Neural progenitor cell (in vitro differentiated cells): Measurements from ENCODE around the gene PTH2. TPM values are rescaled to one million over a fixed set of nuclear protein-coding genes. Genes with fewer than 3 reads are reported as not detected.

Source experiments
- DNase-seq: peaks from one replicate; pipeline ENCODE4 v3.0.0-alpha.2; 2016; ENCODE audit warnings: low spot score
- H2AFZ ChIP-seq: fragments of 200-600 bp; sonication (generic); replicated peaks from 2 replicates; pipeline ENCODE4 v1.6.1; 2016; ENCODE audit warnings: antibody characterized with exemption
- H3F3A ChIP-seq: fragments of 200-600 bp; sonication (generic); 2 replicates; pipeline ENCODE4 v1.6.1; 2016; ENCODE audit warnings: antibody characterized with exemption, low read depth
- H3K27ac ChIP-seq: fragments of 200-600 bp; sonication (generic); 2 replicates; pipeline ENCODE4 v1.5.1; 2016; ENCODE audit warnings: mild to moderate bottlenecking
- H3K27me3 ChIP-seq: fragments of 200-600 bp; sonication (generic); 2 replicates; pipeline ENCODE4 v1.6.1; 2016; ENCODE audit warnings: mild to moderate bottlenecking, moderate library complexity
- H3K36me3 ChIP-seq: fragments of 200-600 bp; sonication (generic); 2 replicates; pipeline ENCODE4 v1.5.1; 2016
- H3K4me1 ChIP-seq: fragments of 200-600 bp; sonication (generic); 2 replicates; pipeline ENCODE4 v1.6.1; 2016; ENCODE audit warnings: mixed run types
- H3K4me2 ChIP-seq: fragments of 200-600 bp; sonication (generic); 2 replicates; pipeline ENCODE4 v1.6.1; 2016
- H3K4me3 ChIP-seq: fragments of 200-600 bp; sonication (generic); 2 replicates; pipeline ENCODE4 v1.5.1; 2016
- H3K79me2 ChIP-seq: fragments of 200-600 bp; sonication (generic); 2 replicates; pipeline ENCODE4 v1.6.1; 2016; ENCODE audit warnings: low read depth
- H3K9ac ChIP-seq: fragments of 200-600 bp; sonication (generic); 2 replicates; pipeline ENCODE4 v1.6.1; 2016
- H3K9me3 ChIP-seq: fragments of 200-600 bp; sonication (generic); 2 replicates; pipeline ENCODE4 v1.5.1; 2016; ENCODE audit warnings: low read depth
- H4K20me1 ChIP-seq: fragments of 200-600 bp; sonication (generic); 2 replicates; pipeline ENCODE4 v1.6.1; 2016; ENCODE audit warnings: low read depth
- H3K27ac Mint-ChIP-seq: 3 replicates; pipeline ENCODE4 v1.8.0; 2021; ENCODE audit warnings: mixed read lengths
- H3K27me3 Mint-ChIP-seq: 2 replicates; pipeline ENCODE4 v1.8.0; 2022; ENCODE audit warnings: low read depth, mild to moderate bottlenecking, inconsistent platforms, moderate library complexity, mixed read lengths; ENCODE audit not compliant: insufficient read depth
- H3K36me3 Mint-ChIP-seq: 3 replicates; pipeline ENCODE4 v1.8.0; 2021; ENCODE audit warnings: mixed read lengths
- H3K4me1 Mint-ChIP-seq: 3 replicates; pipeline ENCODE4 v1.8.0; 2021; ENCODE audit warnings: mixed read lengths
- H3K4me3 Mint-ChIP-seq: 3 replicates; pipeline ENCODE4 v1.8.0; 2021; ENCODE audit warnings: mild to moderate bottlenecking, moderate library complexity, mixed read lengths
- H3K9me3 Mint-ChIP-seq: 3 replicates; pipeline ENCODE4 v1.8.0; 2020; ENCODE audit warnings: mixed read lengths
- EZH2 ChIP-seq: fragments of 200-600 bp; sonication (generic); IDR thresholded peaks from 2 replicates; pipeline ENCODE4 v1.6.1; 2017; ENCODE audit warnings: antibody characterized with exemption, mild to moderate bottlenecking, moderate library complexity
- EZH2phosphoT487 ChIP-seq: fragments of 200-600 bp; sonication (generic); IDR thresholded peaks from 2 replicates; pipeline ENCODE4 v1.6.1; 2017; ENCODE audit warnings: antibody characterized with exemption
- total RNA-seq: library from RNA; depleted of rRNA; stranded (reverse); fragments of >200 nt; gene quantifications from 2 replicates; pipeline ENCODE4 v1.2.3, GENCODE V29; 2015; ENCODE audit warnings: low replicate concordance
- TF ChIP-seq, protein P1 (sequence below): fragments of 200-600 bp; sonication (generic); IDR thresholded peaks from 2 replicates; pipeline ENCODE4 v1.5.1; 2017; ENCODE audit warnings: antibody characterized with exemption, mild to moderate bottlenecking

PTH2 gene
- total RNA-seq, 1 donor from 2014 or later: not detected

GRCh38 chr19:49409441-49410029, 13.7 kb downstream of the PTH2 start:
- Histone ChIP-seq H3K4me3 (no peak overlapping the region), H3K27ac (no peak overlapping the region), H3K9ac (no peak overlapping the region), H2AFZ (no peak overlapping the region), H3K79me2 (no peaks in the 10 kb centered on the region), H3F3A (peaks cover 6% of the 10 kb centered on the region), H4K20me1 (no peaks in the 10 kb centered on the region), H3K36me3 (no peaks in the 10 kb centered on the region), H3K27me3 (no peaks in the 10 kb centered on the region), H3K4me2 (no peak overlapping the region), H3K4me1 (peaks cover 22% of the 10 kb centered on the region), H3K9me3 (no peaks in the 10 kb centered on the region)
- no peak for DNase-seq
- Mint-ChIP-seq H3K4me1 (peaks cover 24% of the 10 kb centered on the region), H3K36me3 (no peaks in the 10 kb centered on the region), H3K9me3 (no peaks in the 10 kb centered on the region), H3K4me3 (no peak overlapping the region), H3K27ac (no peak overlapping the region), H3K27me3 (peaks cover 12% of the 10 kb centered on the region)
- TF ChIP-seq EZH2phosphoT487 (no peak), EZH2 (no peak)
- TF ChIP-seq, protein P1, sequence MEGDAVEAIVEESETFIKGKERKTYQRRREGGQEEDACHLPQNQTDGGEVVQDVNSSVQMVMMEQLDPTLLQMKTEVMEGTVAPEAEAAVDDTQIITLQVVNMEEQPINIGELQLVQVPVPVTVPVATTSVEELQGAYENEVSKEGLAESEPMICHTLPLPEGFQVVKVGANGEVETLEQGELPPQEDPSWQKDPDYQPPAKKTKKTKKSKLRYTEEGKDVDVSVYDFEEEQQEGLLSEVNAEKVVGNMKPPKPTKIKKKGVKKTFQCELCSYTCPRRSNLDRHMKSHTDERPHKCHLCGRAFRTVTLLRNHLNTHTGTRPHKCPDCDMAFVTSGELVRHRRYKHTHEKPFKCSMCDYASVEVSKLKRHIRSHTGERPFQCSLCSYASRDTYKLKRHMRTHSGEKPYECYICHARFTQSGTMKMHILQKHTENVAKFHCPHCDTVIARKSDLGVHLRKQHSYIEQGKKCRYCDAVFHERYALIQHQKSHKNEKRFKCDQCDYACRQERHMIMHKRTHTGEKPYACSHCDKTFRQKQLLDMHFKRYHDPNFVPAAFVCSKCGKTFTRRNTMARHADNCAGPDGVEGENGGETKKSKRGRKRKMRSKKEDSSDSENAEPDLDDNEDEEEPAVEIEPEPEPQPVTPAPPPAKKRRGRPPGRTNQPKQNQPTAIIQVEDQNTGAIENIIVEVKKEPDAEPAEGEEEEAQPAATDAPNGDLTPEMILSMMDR: no peak

- Histone ChIP-seq H3K27me3 (no peaks in the 10 kb centered on the region), H2AFZ (no peak overlapping the region), H3F3A (peaks cover 12% of the 10 kb centered on the region), H3K4me3 (no peak overlapping the region), H3K9ac (no peak overlapping the region), H4K20me1 (no peaks in the 10 kb centered on the region), H3K79me2 (no peaks in the 10 kb centered on the region), H3K9me3 (no peaks in the 10 kb centered on the region), H3K36me3 (no peaks in the 10 kb centered on the region), H3K27ac (no peak overlapping the region), H3K4me2 (no peak overlapping the region), H3K4me1 (peaks cover 28% of the 10 kb centered on the region)
- peaks cover 30% of the 10 kb centered on the region for H3K4me1 Mint-ChIP-seq
- H3K36me3 Mint-ChIP-seq: no peaks in the 10 kb centered on the region
- H3K27me3 Mint-ChIP-seq: peaks cover 15% of the 10 kb centered on the region
- no peak overlapping the region for H3K4me3 Mint-ChIP-seq
- TF ChIP-seq, protein P1: no peak
- TF ChIP-seq EZH2phosphoT487 (no peak), EZH2 (no peak)
- peak overlapping the region; percentile 67 for H3K27ac Mint-ChIP-seq
- no peak for DNase-seq
- no peaks in the 10 kb centered on the region for H3K9me3 Mint-ChIP-seq
These were observed 14.3 kb downstream of the PTH2 start for GRCh38 chr19:49408816-49409440.

DNA sequence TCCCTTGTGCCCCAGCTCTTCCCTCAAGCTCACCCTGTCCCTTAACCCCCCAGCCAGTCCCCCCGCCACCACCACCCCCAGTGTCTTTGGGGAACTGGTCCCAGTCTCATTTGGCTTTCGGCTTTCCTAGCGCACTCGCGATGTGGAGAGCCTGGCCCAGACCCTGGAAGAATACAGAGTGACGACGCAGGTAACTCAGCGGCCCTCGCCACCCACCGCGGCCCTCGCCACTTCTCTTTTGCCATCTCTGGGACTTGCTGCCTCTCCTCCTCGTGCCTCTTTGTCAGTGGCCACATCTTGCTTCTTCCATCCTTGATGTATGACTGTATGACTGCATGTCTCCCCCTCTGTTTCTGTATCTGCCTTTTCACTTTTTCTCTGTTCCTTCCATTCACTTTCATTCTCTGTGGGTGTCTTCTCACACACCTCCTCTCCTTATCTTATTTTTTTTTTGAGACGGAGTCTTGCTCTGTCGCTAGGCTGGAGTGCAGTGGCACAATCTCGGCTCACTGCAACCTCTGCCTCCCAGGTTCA, 15.7 kb downstream of the PTH2 start:
- H3K27me3 Mint-ChIP-seq: peaks cover 14% of the 10 kb centered on the region

More for the DNA sequence above, 15.7 kb downstream of the PTH2 start:
- H3K4me3 Mint-ChIP-seq: no peak overlapping the region
- Histone ChIP-seq H3K79me2 (no peaks in the 10 kb centered on the region), H3F3A (peaks cover 26% of the 10 kb centered on the region), H3K4me1 (peaks cover 31% of the 10 kb centered on the region), H4K20me1 (no peaks in the 10 kb centered on the region), H3K4me3 (no peak overlapping the region), H3K27me3 (no peaks in the 10 kb centered on the region), H2AFZ (no peak overlapping the region), H3K9me3 (no peaks in the 10 kb centered on the region), H3K9ac (no peak overlapping the region), H3K36me3 (no peaks in the 10 kb centered on the region), H3K4me2 (no peak overlapping the region), H3K27ac (no peak overlapping the region)
- peak overlapping the region; percentile 0 for H3K27ac Mint-ChIP-seq
- DNase-seq: no peak
- H3K9me3 Mint-ChIP-seq: no peaks in the 10 kb centered on the region
- H3K36me3 Mint-ChIP-seq: no peaks in the 10 kb centered on the region
- H3K4me1 Mint-ChIP-seq: peaks cover 36% of the 10 kb centered on the region
- TF ChIP-seq EZH2phosphoT487: no peak
- TF ChIP-seq EZH2: no peak
- TF ChIP-seq, protein P1: no peak
